KOPT-K1 (cell line): ENCODE results near the gene LRRC74A.

ENCODE experiments used
- H3K27ac ChIP-seq: fragments of 200-600 bp; sonication (generic); 2 replicates; pipeline ENCODE4 v1.5.1; 2016; ENCODE audit warnings: antibody characterized with exemption, mild to moderate bottlenecking, low read depth, low read length; ENCODE audit not compliant: poor library complexity, severe bottlenecking
- H3K36me3 ChIP-seq: fragments of 200-600 bp; sonication (generic); 2 replicates; pipeline ENCODE4 v1.5.1; 2017; ENCODE audit warnings: antibody characterized with exemption, mild to moderate bottlenecking, low read length, moderate library complexity; ENCODE audit not compliant: insufficient read depth
- H3K9me3 ChIP-seq: fragments of 200-600 bp; sonication (generic); 2 replicates; pipeline ENCODE4 v1.5.1; 2017; ENCODE audit warnings: antibody characterized with exemption, low read length, mild to moderate bottlenecking; ENCODE audit not compliant: insufficient read depth, poor library complexity, severe bottlenecking

Gene LRRC74A

GRCh38 chr14:76826122-76826521, at the start of gene LRRC74A:
TSS of gene LRRC74A (plus strand) at chr14:76826408. CDS start at chr14:76826698, 290 bp downstream.
- H3K36me3 ChIP-seq, result no peaks in the 10 kb centered on the region
- H3K27ac ChIP-seq, result no peak within 1 kb of the TSS
- H3K9me3 ChIP-seq, result peaks cover 4% of the 10 kb centered on the region

- no peak overlapping the region for H3K27ac ChIP-seq
Measured at GRCh38 chr14:76776428-76777251, 49.6 kb upstream of the LRRC74A start.

GRCh38 chr14:76777721-76778120, 48.5 kb upstream of the LRRC74A start:
- no peaks in the 10 kb centered on the region for H3K9me3 ChIP-seq
- peaks cover 11% of the 10 kb centered on the region; the same call in 1 of the 2 replicates for H3K36me3 ChIP-seq
- no peak overlapping the region for H3K27ac ChIP-seq

More at GRCh38 chr14:76776428-76777251, 49.6 kb upstream of the LRRC74A start:
- H3K9me3 ChIP-seq, result no peaks in the 10 kb centered on the region
- H3K36me3 ChIP-seq, result peaks cover 5% of the 10 kb centered on the region; the same call in 1 of the 2 replicates

DNA sequence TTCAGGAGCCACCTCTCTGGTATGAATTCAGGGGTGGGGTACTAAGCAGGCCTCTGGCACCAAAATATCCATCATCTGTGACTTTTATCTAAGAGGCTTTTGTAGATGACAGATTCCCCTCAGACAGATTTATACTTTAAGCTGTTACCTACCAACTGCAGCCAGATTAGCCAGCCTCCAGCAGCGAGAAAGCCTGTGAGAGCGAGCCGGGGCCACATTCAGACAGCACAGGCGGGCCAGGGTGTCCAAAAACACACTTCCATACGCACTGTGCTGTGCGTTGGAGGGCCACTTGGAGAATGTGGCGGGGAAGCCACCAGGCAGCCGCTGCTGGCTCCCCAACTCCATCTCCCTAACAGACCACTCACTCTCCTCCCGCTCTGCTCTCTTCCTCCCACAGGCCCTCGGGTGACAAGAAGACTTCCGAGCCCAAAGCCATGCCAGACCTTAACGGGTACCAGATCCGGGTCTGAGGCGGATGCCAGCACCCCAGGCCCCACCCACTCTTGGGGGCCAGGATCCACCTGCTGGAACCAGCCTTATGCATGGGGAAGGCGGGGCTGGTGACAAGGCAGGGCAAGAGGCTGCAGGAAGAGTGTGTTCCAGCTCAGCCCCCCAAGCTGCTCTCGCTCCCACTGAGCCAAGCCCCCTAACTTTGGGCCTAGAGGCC, 47.5 kb upstream of the LRRC74A start:
- H3K27ac ChIP-seq, result no peak overlapping the region
- no peaks in the 10 kb centered on the region for H3K9me3 ChIP-seq
- H3K36me3 ChIP-seq, result peaks cover 11% of the 10 kb centered on the region; the same call in 1 of the 2 replicates

GRCh38 chr14:76779221-76780057, 46.8 kb upstream of the LRRC74A start:
- H3K9me3 ChIP-seq, result no peaks in the 10 kb centered on the region
- H3K27ac ChIP-seq, result no peak overlapping the region
- H3K36me3 ChIP-seq, result peaks cover 11% of the 10 kb centered on the region; the same call in 1 of the 2 replicates

DNA sequence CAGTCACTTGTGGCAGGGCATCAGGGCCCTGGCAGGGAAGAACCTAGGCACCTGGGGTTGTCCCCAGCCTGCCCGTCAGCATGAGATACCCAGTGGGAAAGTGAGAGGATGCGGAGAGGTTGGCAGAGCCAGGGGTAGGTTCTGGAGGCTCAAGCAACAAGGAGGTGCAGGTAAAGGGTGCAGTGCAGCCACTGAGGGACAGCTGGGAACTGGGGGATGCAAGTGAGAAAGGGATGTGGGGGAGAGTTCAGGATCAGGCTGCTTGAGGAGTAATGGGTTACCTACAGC, 46.2 kb upstream of the LRRC74A start:
- Histone ChIP-seq H3K27ac (no peak overlapping the region), H3K36me3 (peaks cover 11% of the 10 kb centered on the region; the same call in 1 of the 2 replicates), H3K9me3 (no peaks in the 10 kb centered on the region)

DNA sequence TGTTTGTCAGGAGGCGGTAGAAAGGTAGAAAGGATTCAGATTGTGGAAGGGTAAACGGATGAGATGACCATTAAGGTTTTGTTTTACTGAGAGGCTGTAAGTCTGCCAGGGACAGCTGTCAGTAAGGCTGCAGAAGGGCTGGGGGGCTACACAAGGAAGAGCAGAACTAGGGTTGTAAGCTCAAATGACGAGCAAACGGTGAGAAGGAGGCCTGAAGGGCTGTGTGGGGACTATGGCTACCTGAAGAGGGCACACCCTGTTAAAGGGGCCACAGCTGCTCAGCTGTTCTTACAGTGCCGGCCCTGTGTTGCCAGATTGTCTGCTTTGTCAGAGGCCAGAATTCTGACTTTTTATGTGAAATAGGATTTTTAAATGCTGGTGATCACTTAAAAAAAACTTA, 45.8 kb upstream of the LRRC74A start:
- no peaks in the 10 kb centered on the region for H3K9me3 ChIP-seq
- peaks cover 11% of the 10 kb centered on the region; the same call in 1 of the 2 replicates for H3K36me3 ChIP-seq
- H3K27ac ChIP-seq, result no peak overlapping the region

DNA sequence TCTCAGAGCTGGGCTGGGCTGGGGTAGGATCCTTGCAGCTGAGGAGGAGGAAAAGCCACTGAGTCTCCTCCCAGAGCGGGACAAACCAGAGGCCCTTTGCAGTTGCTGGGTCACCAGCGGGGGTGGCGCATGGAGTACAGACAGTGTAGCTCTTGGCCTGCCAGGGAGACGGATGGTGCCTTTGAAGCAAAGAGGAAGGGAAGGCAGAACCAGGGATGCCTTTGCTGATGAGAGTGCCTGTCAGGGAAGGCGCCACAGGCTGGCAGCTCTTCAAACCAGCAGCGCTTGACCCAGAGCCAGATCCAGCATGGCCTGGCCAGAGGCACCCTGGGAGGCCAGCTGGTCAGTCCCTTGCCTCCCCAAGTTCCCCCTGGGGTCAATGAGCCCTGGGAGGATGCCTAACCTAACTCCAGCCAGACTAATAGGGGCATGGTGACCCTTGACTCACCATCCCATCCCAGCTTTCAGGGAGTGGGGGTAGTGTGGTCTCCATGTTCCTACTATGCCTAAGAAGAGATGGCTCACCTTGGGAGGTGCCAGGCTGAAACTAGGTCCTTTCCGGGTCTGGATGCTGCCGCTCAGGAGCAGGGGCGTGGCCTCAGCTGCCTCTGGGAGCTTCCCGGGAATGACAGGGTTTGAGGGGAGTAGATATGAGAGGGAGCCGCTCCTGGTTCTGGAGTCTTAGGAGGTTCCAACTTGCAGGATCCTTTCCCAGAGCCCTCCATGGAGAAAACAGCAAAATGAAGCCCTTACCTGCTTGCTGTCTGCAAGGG, 45.1 kb upstream of the LRRC74A start:
- H3K27ac ChIP-seq, result no peak overlapping the region
- peaks cover 16% of the 10 kb centered on the region for H3K36me3 ChIP-seq
- no peaks in the 10 kb centered on the region for H3K9me3 ChIP-seq

GRCh38 chr14:76781648-76782051, 44.6 kb upstream of the LRRC74A start:
- peaks cover 16% of the 10 kb centered on the region for H3K36me3 ChIP-seq
- H3K9me3 ChIP-seq, result no peaks in the 10 kb centered on the region
- no peak overlapping the region for H3K27ac ChIP-seq

- Histone ChIP-seq H3K27ac (no peak overlapping the region), H3K36me3 (peaks cover 18% of the 10 kb centered on the region), H3K9me3 (no peaks in the 10 kb centered on the region)
Measured at GRCh38 chr14:76782115-76782884, 43.9 kb upstream of the LRRC74A start.

DNA sequence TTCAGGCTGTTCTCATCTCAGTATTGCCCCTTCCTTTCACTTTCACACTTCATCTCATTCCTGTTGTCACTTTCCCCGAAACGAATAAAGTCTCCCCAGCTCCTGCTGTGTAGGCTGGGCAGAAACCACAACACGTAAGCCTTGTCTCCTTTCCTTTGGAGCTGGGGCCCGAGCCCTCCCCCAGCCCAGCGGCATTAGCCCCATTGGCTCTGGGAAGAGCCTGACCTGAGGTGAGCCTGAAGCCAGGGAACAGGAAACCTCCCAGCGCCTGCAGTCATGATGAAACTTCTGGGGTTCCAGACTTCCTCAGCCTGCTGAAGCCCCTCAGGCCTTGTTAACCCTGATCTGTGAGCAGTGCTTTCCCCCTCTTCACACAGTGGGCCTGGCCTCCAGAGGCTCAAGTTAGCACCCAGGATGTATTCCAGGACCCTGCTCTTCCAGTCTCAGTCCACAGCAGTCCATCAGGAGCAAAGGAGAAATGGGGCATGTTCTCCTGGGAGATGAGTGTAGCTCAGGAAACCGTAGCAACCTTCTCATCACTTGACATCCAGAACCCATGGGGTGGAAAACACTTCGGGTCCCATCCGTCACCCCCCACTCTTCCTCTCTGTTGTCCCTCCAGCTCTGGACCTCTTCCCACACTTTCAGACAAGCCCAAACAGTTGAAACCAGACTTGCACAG, 43.2 kb upstream of the LRRC74A start:
- peaks cover 25% of the 10 kb centered on the region for H3K36me3 ChIP-seq
- H3K9me3 ChIP-seq, result no peaks in the 10 kb centered on the region
- no peak overlapping the region for H3K27ac ChIP-seq

DNA sequence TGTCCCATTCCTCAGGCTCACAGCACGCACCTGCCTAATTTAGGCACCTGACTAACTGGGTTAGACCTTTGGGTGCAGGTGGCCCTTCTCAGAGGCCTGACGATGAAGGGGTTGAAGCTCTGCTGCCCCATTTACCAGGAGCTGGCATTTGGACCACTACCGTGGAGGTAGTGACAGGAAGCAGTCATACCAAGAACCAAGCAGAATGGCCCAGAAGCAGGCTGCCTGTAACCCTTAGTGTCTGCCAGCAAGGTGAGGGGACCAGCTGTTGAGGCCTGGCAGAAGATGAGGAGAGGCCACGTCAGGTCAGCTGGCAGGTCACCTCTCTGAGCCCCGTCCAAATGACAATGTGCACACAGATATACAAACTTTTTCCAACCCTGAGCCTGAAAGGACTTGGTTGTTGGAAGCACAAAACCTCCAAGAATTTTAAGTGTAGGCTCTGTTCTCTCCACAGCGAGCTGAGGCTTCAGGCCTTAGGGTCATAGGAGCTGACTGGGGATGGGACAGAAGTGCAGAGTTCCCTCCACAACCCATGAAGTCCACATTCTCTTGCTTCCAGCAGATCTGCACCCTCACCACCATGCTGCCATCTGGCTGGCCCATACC, 41.8 kb upstream of the LRRC74A start:
- H3K9me3 ChIP-seq, result no peaks in the 10 kb centered on the region
- no peak overlapping the region for H3K27ac ChIP-seq
- H3K36me3 ChIP-seq, result peaks cover 37% of the 10 kb centered on the region

DNA sequence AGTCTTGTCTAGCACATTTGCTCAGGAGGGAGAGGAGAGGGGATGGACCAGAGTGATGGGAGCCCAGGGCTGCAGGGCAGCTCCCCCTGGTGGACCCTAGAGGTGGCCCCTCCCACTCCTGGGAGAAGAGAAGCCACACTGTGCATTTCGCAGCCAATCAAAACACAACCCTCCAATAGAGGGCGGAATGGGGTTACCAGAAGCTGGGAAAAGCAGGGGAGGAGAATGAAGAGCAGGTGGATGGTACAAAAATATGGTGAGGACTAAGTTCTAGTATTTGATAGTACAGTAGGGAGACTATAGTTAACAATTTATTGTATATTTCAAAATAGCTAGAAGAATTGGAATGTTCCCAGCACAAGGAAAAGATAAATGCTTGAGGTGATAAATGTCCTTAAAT, 41.3 kb upstream of the LRRC74A start:
- H3K9me3 ChIP-seq, result no peaks in the 10 kb centered on the region
- peaks cover 41% of the 10 kb centered on the region for H3K36me3 ChIP-seq
- no peak overlapping the region for H3K27ac ChIP-seq
